Testis (tissue), 2 donors: ENCODE measurements around the gene LMNB1.

ENCODE experiments used
- POLR2A ChIP-seq: fragments of 450-650 bp; IDR thresholded peaks from one replicate; pipeline ENCODE4 v1.6.1; 2017; ENCODE audit warnings: antibody characterized with exemption, mild to moderate bottlenecking, moderate library complexity
- TF ChIP-seq, protein P1 (sequence below), 3 experiments: fragments of 450-650 bp in 2 of 3; fragments of 200-600 bp in 1 of 3; sonication (generic) in 1 of 3; IDR thresholded peaks; one replicate each; pipeline ENCODE4 v1.5.1; 2016 to 2019; ENCODE audit warnings: antibody characterized with exemption in 3 of 3, mild to moderate bottlenecking in 2 of 3, moderate library complexity in 1 of 3

DNA sequence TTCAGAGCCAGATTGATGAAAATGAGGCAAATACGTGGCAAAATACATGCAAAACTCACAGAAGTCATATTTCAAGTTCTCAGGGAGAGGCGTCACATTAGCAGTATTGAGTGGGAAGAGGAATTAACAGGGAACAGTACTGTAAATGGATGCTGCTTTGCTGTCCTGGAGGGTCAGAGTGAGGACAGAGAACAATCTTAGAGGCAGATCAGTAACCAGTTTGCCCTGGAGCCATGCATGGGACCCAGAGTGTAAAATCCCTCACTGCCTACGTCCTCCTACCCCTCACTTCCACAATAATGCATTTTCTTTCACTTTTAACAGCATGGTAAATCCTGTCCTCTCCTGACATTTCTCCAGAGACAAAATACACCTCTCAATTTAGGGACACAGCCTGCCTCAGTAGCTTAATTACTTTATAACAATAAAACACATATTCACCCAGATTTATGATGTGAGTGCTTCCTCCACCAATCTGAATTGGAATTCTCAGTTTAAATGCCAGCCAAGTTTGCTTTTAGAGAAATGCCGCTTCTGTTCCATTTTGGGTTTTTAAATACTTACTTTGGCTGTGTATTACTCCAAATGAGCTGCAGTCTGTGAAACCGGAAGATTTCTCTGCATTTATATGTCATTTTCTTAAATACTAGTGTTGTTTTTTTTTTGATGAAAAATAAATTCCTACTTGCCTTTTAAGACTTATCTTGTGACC is 70.0 kb downstream of the LMNB1 start:
- TF ChIP-seq, protein P1, sequence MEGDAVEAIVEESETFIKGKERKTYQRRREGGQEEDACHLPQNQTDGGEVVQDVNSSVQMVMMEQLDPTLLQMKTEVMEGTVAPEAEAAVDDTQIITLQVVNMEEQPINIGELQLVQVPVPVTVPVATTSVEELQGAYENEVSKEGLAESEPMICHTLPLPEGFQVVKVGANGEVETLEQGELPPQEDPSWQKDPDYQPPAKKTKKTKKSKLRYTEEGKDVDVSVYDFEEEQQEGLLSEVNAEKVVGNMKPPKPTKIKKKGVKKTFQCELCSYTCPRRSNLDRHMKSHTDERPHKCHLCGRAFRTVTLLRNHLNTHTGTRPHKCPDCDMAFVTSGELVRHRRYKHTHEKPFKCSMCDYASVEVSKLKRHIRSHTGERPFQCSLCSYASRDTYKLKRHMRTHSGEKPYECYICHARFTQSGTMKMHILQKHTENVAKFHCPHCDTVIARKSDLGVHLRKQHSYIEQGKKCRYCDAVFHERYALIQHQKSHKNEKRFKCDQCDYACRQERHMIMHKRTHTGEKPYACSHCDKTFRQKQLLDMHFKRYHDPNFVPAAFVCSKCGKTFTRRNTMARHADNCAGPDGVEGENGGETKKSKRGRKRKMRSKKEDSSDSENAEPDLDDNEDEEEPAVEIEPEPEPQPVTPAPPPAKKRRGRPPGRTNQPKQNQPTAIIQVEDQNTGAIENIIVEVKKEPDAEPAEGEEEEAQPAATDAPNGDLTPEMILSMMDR (IDR thresholded peaks at IDR 0.05) = no peak
- TF ChIP-seq POLR2A = no peak
